ENCODE data around the gene CPD.
"Not testable (repeated sequence)": the region's sequence is repeated elsewhere in the genome, so short reads cannot be mapped to it uniquely, and the experiment has no call there.

CPD gene

GRCh38 chr17:30343796-30344195, 34.9 kb upstream of the CPD start:
- no peak overlapping the region for H3K27ac ChIP-seq (ENCODE audit: low read depth, low read length)
- H3K27me3 ChIP-seq (ENCODE audit: control insufficient read depth, insufficient read depth, low read length), result no peaks in the 10 kb centered on the region
- peaks cover 18% of the 10 kb centered on the region; the same call in 1 of the 2 replicates for H3K4me1 ChIP-seq (ENCODE audit: control insufficient read depth, insufficient read depth, low read length)
- no peak overlapping the region for H3K9ac ChIP-seq (ENCODE audit: low read length)
- H3K36me3 ChIP-seq (ENCODE audit: control insufficient read depth, insufficient read depth, low read length), result no peaks in the 10 kb centered on the region
- no peak overlapping the region for H3K4me3 ChIP-seq (ENCODE audit: low read depth, low read length)
- H3K9me3 ChIP-seq (ENCODE audit: control insufficient read depth, insufficient read depth, low read depth, low read length), result no peaks in the 10 kb centered on the region

GRCh38 chr17:30344283-30345088, 34.2 kb upstream of the CPD start:
- H3K9ac ChIP-seq (ENCODE audit: low read length), result no peak overlapping the region
- no peaks in the 10 kb centered on the region for H3K9me3 ChIP-seq (ENCODE audit: control insufficient read depth, insufficient read depth, low read depth, low read length)
- no peaks in the 10 kb centered on the region for H3K27me3 ChIP-seq (ENCODE audit: control insufficient read depth, insufficient read depth, low read length)
- no peak overlapping the region for H3K27ac ChIP-seq (ENCODE audit: low read depth, low read length)
- H3K4me1 ChIP-seq (ENCODE audit: control insufficient read depth, insufficient read depth, low read length), result peaks cover 18% of the 10 kb centered on the region; the same call in 1 of the 2 replicates
- H3K4me3 ChIP-seq (ENCODE audit: low read depth, low read length), result no peak overlapping the region
- H3K36me3 ChIP-seq (ENCODE audit: control insufficient read depth, insufficient read depth, low read length), result no peaks in the 10 kb centered on the region

- no peaks in the 10 kb centered on the region for H3K27me3 ChIP-seq (ENCODE audit: control insufficient read depth, insufficient read depth, low read length)
- H3K9ac ChIP-seq (ENCODE audit: low read length), result no peak overlapping the region
- peaks cover 15% of the 10 kb centered on the region; the same call in 1 of the 2 replicates for H3K4me1 ChIP-seq (ENCODE audit: control insufficient read depth, insufficient read depth, low read length)
- H3K9me3 ChIP-seq (ENCODE audit: control insufficient read depth, insufficient read depth, low read depth, low read length), result no peaks in the 10 kb centered on the region
- H3K36me3 ChIP-seq (ENCODE audit: control insufficient read depth, insufficient read depth, low read length), result no peaks in the 10 kb centered on the region
- H3K4me3 ChIP-seq (ENCODE audit: low read depth, low read length), result no peak overlapping the region
- H3K27ac ChIP-seq (ENCODE audit: low read depth, low read length), result no peak overlapping the region
Observed at GRCh38 chr17:30345089-30345433, 33.7 kb upstream of the CPD start.

GRCh38 chr17:30345527-30346075, 33.1 kb upstream of the CPD start:
- H3K36me3 ChIP-seq (ENCODE audit: control insufficient read depth, insufficient read depth, low read length), result no peaks in the 10 kb centered on the region
- H3K4me3 ChIP-seq (ENCODE audit: low read depth, low read length), result no peak overlapping the region
- peaks cover 11% of the 10 kb centered on the region; the same call in 1 of the 2 replicates for H3K4me1 ChIP-seq (ENCODE audit: control insufficient read depth, insufficient read depth, low read length)
- H3K27ac ChIP-seq (ENCODE audit: low read depth, low read length), result no peak overlapping the region
- H3K9me3 ChIP-seq (ENCODE audit: control insufficient read depth, insufficient read depth, low read depth, low read length), result no peaks in the 10 kb centered on the region
- no peaks in the 10 kb centered on the region for H3K27me3 ChIP-seq (ENCODE audit: control insufficient read depth, insufficient read depth, low read length)
- H3K9ac ChIP-seq (ENCODE audit: low read length), result no peak overlapping the region

- H3K27me3 ChIP-seq (ENCODE audit: control insufficient read depth, insufficient read depth, low read length), result no peaks in the 10 kb centered on the region
- H3K4me1 ChIP-seq (ENCODE audit: control insufficient read depth, insufficient read depth, low read length), result 0 out of 2 replicates have a peak, but pooled peaks cover 8% of the 10 kb centered on the region
- H3K4me3 ChIP-seq (ENCODE audit: low read depth, low read length), result no peak overlapping the region
- H3K9me3 ChIP-seq (ENCODE audit: control insufficient read depth, insufficient read depth, low read depth, low read length), result no peaks in the 10 kb centered on the region
- no peak overlapping the region for H3K27ac ChIP-seq (ENCODE audit: low read depth, low read length)
- H3K36me3 ChIP-seq (ENCODE audit: control insufficient read depth, insufficient read depth, low read length), result no peaks in the 10 kb centered on the region
- no peak overlapping the region for H3K9ac ChIP-seq (ENCODE audit: low read length)
Observed at GRCh38 chr17:30346221-30346795, 32.4 kb upstream of the CPD start.

- Histone ChIP-seq H3K4me1 (ENCODE audit: control insufficient read depth, insufficient read depth, low read length) (0 out of 2 replicates have a peak, but pooled peaks cover 8% of the 10 kb centered on the region), H3K4me3 (ENCODE audit: low read depth, low read length) (no peak overlapping the region), H3K27me3 (ENCODE audit: control insufficient read depth, insufficient read depth, low read length) (no peaks in the 10 kb centered on the region), H3K9ac (ENCODE audit: low read length) (no peak overlapping the region), H3K9me3 (ENCODE audit: control insufficient read depth, insufficient read depth, low read depth, low read length) (no peaks in the 10 kb centered on the region), H3K27ac (ENCODE audit: low read depth, low read length) (no peak overlapping the region), H3K36me3 (ENCODE audit: control insufficient read depth, insufficient read depth, low read length) (no peaks in the 10 kb centered on the region)
Observed at GRCh38 chr17:30347488-30347887, 31.2 kb upstream of the CPD start.

GRCh38 chr17:30349252-30349651, 29.5 kb upstream of the CPD start:
- Histone ChIP-seq H3K4me3 (ENCODE audit: low read depth, low read length) (no peak overlapping the region), H3K9me3 (ENCODE audit: control insufficient read depth, insufficient read depth, low read depth, low read length) (no peaks in the 10 kb centered on the region), H3K4me1 (ENCODE audit: control insufficient read depth, insufficient read depth, low read length) (0 out of 2 replicates have a peak, but pooled peaks cover 6% of the 10 kb centered on the region), H3K9ac (ENCODE audit: low read length) (no peak overlapping the region), H3K27me3 (ENCODE audit: control insufficient read depth, insufficient read depth, low read length) (no peaks in the 10 kb centered on the region), H3K36me3 (ENCODE audit: control insufficient read depth, insufficient read depth, low read length) (no peaks in the 10 kb centered on the region), H3K27ac (ENCODE audit: low read depth, low read length) (no peak overlapping the region)

- not testable (repeated sequence) for H3K9me3 ChIP-seq (ENCODE audit: control insufficient read depth, insufficient read depth, low read depth, low read length); H3K4me3 ChIP-seq (ENCODE audit: low read depth, low read length); H3K9ac ChIP-seq (ENCODE audit: low read length); H3K4me1 ChIP-seq (ENCODE audit: control insufficient read depth, insufficient read depth, low read length); H3K36me3 ChIP-seq (ENCODE audit: control insufficient read depth, insufficient read depth, low read length); H3K27ac ChIP-seq (ENCODE audit: low read depth, low read length); H3K27me3 ChIP-seq (ENCODE audit: control insufficient read depth, insufficient read depth, low read length)
Observed at GRCh38 chr17:30351263-30351662, 27.5 kb upstream of the CPD start.

- Histone ChIP-seq H3K9ac (ENCODE audit: low read length) (no peak overlapping the region), H3K4me3 (ENCODE audit: low read depth, low read length) (no peak overlapping the region), H3K27ac (ENCODE audit: low read depth, low read length) (no peak overlapping the region), H3K9me3 (ENCODE audit: control insufficient read depth, insufficient read depth, low read depth, low read length) (no peaks in the 10 kb centered on the region), H3K27me3 (ENCODE audit: control insufficient read depth, insufficient read depth, low read length) (no peaks in the 10 kb centered on the region), H3K36me3 (ENCODE audit: control insufficient read depth, insufficient read depth, low read length) (no peaks in the 10 kb centered on the region), H3K4me1 (ENCODE audit: control insufficient read depth, insufficient read depth, low read length) (peaks cover 7% of the 10 kb centered on the region; the same call in 1 of the 2 replicates)
Observed at GRCh38 chr17:30351735-30352134, 27.0 kb upstream of the CPD start.

- Histone ChIP-seq H3K9ac (ENCODE audit: low read length) (no peak overlapping the region), H3K36me3 (ENCODE audit: control insufficient read depth, insufficient read depth, low read length) (no peaks in the 10 kb centered on the region), H3K9me3 (ENCODE audit: control insufficient read depth, insufficient read depth, low read depth, low read length) (no peaks in the 10 kb centered on the region), H3K4me3 (ENCODE audit: low read depth, low read length) (no peak overlapping the region), H3K27me3 (ENCODE audit: control insufficient read depth, insufficient read depth, low read length) (no peaks in the 10 kb centered on the region), H3K27ac (ENCODE audit: low read depth, low read length) (no peak overlapping the region), H3K4me1 (ENCODE audit: control insufficient read depth, insufficient read depth, low read length) (peaks cover 7% of the 10 kb centered on the region; the same call in 1 of the 2 replicates)
Observed at GRCh38 chr17:30352240-30352814, 26.4 kb upstream of the CPD start.

GRCh38 chr17:30354701-30355100, 24.0 kb upstream of the CPD start:
- H3K4me1 ChIP-seq (ENCODE audit: control insufficient read depth, insufficient read depth, low read length), result peaks cover 7% of the 10 kb centered on the region; the same call in 1 of the 2 replicates
- H3K4me3 ChIP-seq (ENCODE audit: low read depth, low read length), result no peak overlapping the region
- no peaks in the 10 kb centered on the region for H3K9me3 ChIP-seq (ENCODE audit: control insufficient read depth, insufficient read depth, low read depth, low read length)
- no peak overlapping the region for H3K27ac ChIP-seq (ENCODE audit: low read depth, low read length)
- H3K27me3 ChIP-seq (ENCODE audit: control insufficient read depth, insufficient read depth, low read length), result no peaks in the 10 kb centered on the region
- H3K36me3 ChIP-seq (ENCODE audit: control insufficient read depth, insufficient read depth, low read length), result no peaks in the 10 kb centered on the region
- no peak overlapping the region for H3K9ac ChIP-seq (ENCODE audit: low read length)

All from HUES6 (cell line).